COLO829 (cell line): ENCODE data around the gene TAAR2.
"Not testable (repeated sequence)": the region's sequence is repeated elsewhere in the genome, so short reads cannot be mapped to it uniquely, and the experiment has no call there.

Experiments
- DNase-seq: peaks from one replicate; pipeline ENCODE4 v3.0.0; 2012; ENCODE audit warnings: low spot score

The TAAR2 gene

GRCh38 chr6:132612449-132613108, 11.5 kb downstream of the TAAR2 start:
- no peak for DNase-seq

GRCh38 chr6:132611616-132612015, 12.5 kb downstream of the TAAR2 start:
- peak; percentile 30 for DNase-seq

- DNase-seq, result no peak
Observed at GRCh38 chr6:132607544-132608233, 16.4 kb downstream of the TAAR2 start.

GRCh38 chr6:132604635-132605152, 19.4 kb downstream of the TAAR2 start:
- no peak for DNase-seq

GRCh38 chr6:132600900-132601299, 23.2 kb downstream of the TAAR2 start:
- DNase-seq, result not testable (repeated sequence)

GRCh38 chr6:132598473-132598872, 25.6 kb downstream of the TAAR2 start:
- DNase-seq, result no peak

GRCh38 chr6:132596201-132596600, 27.9 kb downstream of the TAAR2 start:
- no peak for DNase-seq

GRCh38 chr6:132592855-132593254, 31.2 kb downstream of the TAAR2 start:
- DNase-seq, result no peak

- no peak for DNase-seq
Observed at GRCh38 chr6:132590362-132590761, 33.7 kb downstream of the TAAR2 start.

GRCh38 chr6:132589454-132589853, 34.6 kb downstream of the TAAR2 start, which contains the start of gene TAAR5:
Gene TAAR5, minus strand, starts transcription at chr6:132589741. Its CDS starts 55 bp downstream, at chr6:132589686.
- no peak for DNase-seq

- no peak for DNase-seq
Observed at GRCh38 chr6:132587424-132587823, 36.7 kb downstream of the TAAR2 start.

GRCh38 chr6:132584698-132585097, 39.4 kb downstream of the TAAR2 start:
- DNase-seq, result no peak

GRCh38 chr6:132571774-132572173, 52.3 kb downstream of the TAAR2 start:
- no peak for DNase-seq

GRCh38 chr6:132570221-132570777, 53.8 kb downstream of the TAAR2 start, which contains the start of gene TAAR6:
Gene TAAR6, plus strand, starts transcription at chr6:132570322. Its CDS starts 0 bp downstream, at chr6:132570322.
- no peak for DNase-seq

- no peak for DNase-seq
Observed at GRCh38 chr6:132569170-132569569, 54.9 kb downstream of the TAAR2 start.

GRCh38 chr6:132568611-132569010, 55.5 kb downstream of the TAAR2 start:
- DNase-seq, result no peak

GRCh38 chr6:132567566-132567965, 56.5 kb downstream of the TAAR2 start:
- DNase-seq, result no peak
